HepG2 (cell line): ENCODE results near the gene CFAP54. TPM values are rescaled to one million over a fixed set of nuclear protein-coding genes. Genes with fewer than 3 reads are reported as not detected.

Source experiments
- CREB1 ChIP-seq, 2 experiments: fragments of 450-650 bp in 1 of 2; IDR thresholded peaks; 2 replicates each; pipeline ENCODE4 v1.6.1; 2016 to 2017; ENCODE audit warnings: control low read depth in 1 of 2, mild to moderate bottlenecking in 1 of 2, missing compliant biosample characterization in 1 of 2, missing genetic modification characterization in 1 of 2
- FOXM1 ChIP-seq: sonication (generic); formaldehyde crosslinking; IDR thresholded peaks from 2 replicates; pipeline ENCODE4 v1.5.0; 2020; ENCODE audit warnings: missing genetic modification reagents
- GFI1 ChIP-seq: sonication (generic); formaldehyde crosslinking; IDR thresholded peaks from 2 replicates; pipeline ENCODE4 v1.5.0; 2020; ENCODE audit warnings: missing genetic modification reagents, mild to moderate bottlenecking, borderline replicate concordance
- GLI4 ChIP-seq: sonication (generic); formaldehyde crosslinking; IDR thresholded peaks from 2 replicates; pipeline ENCODE4 v1.5.1; 2020; ENCODE audit warnings: missing genetic modification reagents, mild to moderate bottlenecking, moderate library complexity, borderline replicate concordance
- GMEB1 ChIP-seq: sonication (generic); formaldehyde crosslinking; IDR thresholded peaks from 2 replicates; pipeline ENCODE4 v1.5.1; 2020; ENCODE audit warnings: missing genetic modification reagents, mild to moderate bottlenecking, borderline replicate concordance
- PHB2 ChIP-seq: fragments of 450-650 bp; IDR thresholded peaks from 2 replicates; pipeline ENCODE4 v1.6.1; 2018; ENCODE audit not compliant: partially characterized antibody
- RBAK ChIP-seq: sonication (generic); formaldehyde crosslinking; IDR thresholded peaks from 2 replicates; pipeline ENCODE4 v1.5.1; 2020; ENCODE audit warnings: mild to moderate bottlenecking, missing genetic modification reagents
- RCOR2 ChIP-seq: IDR thresholded peaks from 2 replicates; pipeline ENCODE4 v1.6.1; 2016; ENCODE audit warnings: missing biosample characterization, missing genetic modification reagents
- THAP11 ChIP-seq: IDR thresholded peaks from 2 replicates; pipeline ENCODE4 v1.6.1; 2016; ENCODE audit warnings: missing biosample characterization, missing genetic modification reagents
- THRA ChIP-seq: sonication (generic); formaldehyde crosslinking; IDR thresholded peaks from 2 replicates; pipeline ENCODE4 v1.4.0; 2020; ENCODE audit warnings: missing genetic modification reagents, borderline replicate concordance
- ZBED4 ChIP-seq: sonication (generic); formaldehyde crosslinking; IDR thresholded peaks from 2 replicates; pipeline ENCODE4 v1.4.0; 2020; ENCODE audit warnings: missing genetic modification reagents, borderline replicate concordance
- ZBTB42 ChIP-seq: sonication (generic); formaldehyde crosslinking; IDR thresholded peaks from 2 replicates; pipeline ENCODE4 v1.5.0; 2020; ENCODE audit warnings: mild to moderate bottlenecking, missing genetic modification reagents
- ZBTB49 ChIP-seq: sonication (generic); formaldehyde crosslinking; IDR thresholded peaks from 2 replicates; pipeline ENCODE4 v1.4.0; 2020; ENCODE audit warnings: missing genetic modification reagents, borderline replicate concordance
- ZFY ChIP-seq: sonication (generic); formaldehyde crosslinking; IDR thresholded peaks from 2 replicates; pipeline ENCODE4 v1.4.0; 2020; ENCODE audit warnings: missing genetic modification reagents
- ZKSCAN8 ChIP-seq: IDR thresholded peaks from 2 replicates; pipeline ENCODE4 v1.6.1; 2016; ENCODE audit warnings: borderline replicate concordance, missing genetic modification reagents, missing compliant biosample characterization
- ZNF101 ChIP-seq: sonication (generic); formaldehyde crosslinking; IDR thresholded peaks from 2 replicates; pipeline ENCODE4 v1.4.0; 2020; ENCODE audit warnings: mild to moderate bottlenecking, low read depth, missing genetic modification reagents, borderline replicate concordance
- ZNF20 ChIP-seq: sonication (generic); formaldehyde crosslinking; IDR thresholded peaks from 2 replicates; pipeline ENCODE4 v1.4.0; 2020; ENCODE audit warnings: mild to moderate bottlenecking, moderate library complexity, missing genetic modification reagents
- ZNF343 ChIP-seq: sonication (generic); formaldehyde crosslinking; IDR thresholded peaks from 2 replicates; pipeline ENCODE4 v1.4.0; 2020; ENCODE audit warnings: mild to moderate bottlenecking, missing genetic modification reagents
- ZNF569 ChIP-seq: sonication (generic); formaldehyde crosslinking; IDR thresholded peaks from 2 replicates; pipeline ENCODE4 v1.5.0; 2020; ENCODE audit warnings: mild to moderate bottlenecking, missing genetic modification reagents, moderate library complexity, borderline replicate concordance
- polyA plus RNA-seq, 8 experiments: library from polyadenylated mRNA; depleted of rRNA in 3 of 8; stranded (reverse) in 7 of 8; unstranded in 1 of 8; fragments of >200 nt; fragmentation: Illumina TruSeq in 4 of 8; extraction: Trizol in 4 of 8; gene quantifications; 2 replicates each; pipeline versions ENCODE4 v1.2.1 to v1.2.3, GENCODE V29; 2011 to 2016; ENCODE audit warnings: low read depth in 4 of 8, missing spikeins in 1 of 8, mixed read lengths in 1 of 8; ENCODE audit not compliant: insufficient read depth in 1 of 8
- total RNA-seq, 5 experiments: library from RNA; depleted of rRNA; stranded (reverse); fragments of >200 nt; fragmentation: Illumina TruSeq; extraction: Trizol; gene quantifications; 2 replicates each; pipeline ENCODE4 v1.2.3, GENCODE V29; 2016; ENCODE audit warnings: low read depth in 1 of 5

CFAP54 gene
- total and polyA plus RNA-seq, 2 of the 13 experiments (the other 11 are each of a cell fraction or from before 2014, with no cell fraction given): not detected

- TF ChIP-seq GMEB1 (CRISPR knock-in tag) (peak; percentile 85), ZKSCAN8 (CRISPR knock-in tag) (0 out of 2 replicates have a peak, but pooled peaks have one; percentile 17), THAP11 (CRISPR knock-in tag) (peak; percentile 83), PHB2 (no peak), ZNF20 (no peak), ZNF569 (no peak), THRA (CRISPR knock-in tag) (0 out of 2 replicates have a peak, but pooled peaks have one; percentile 43), RBAK (CRISPR knock-in tag) (no peak), FOXM1 (CRISPR knock-in tag) (no peak), GLI4 (CRISPR knock-in tag) (peak; percentile 62; the same call in 1 of the 2 replicates), ZBTB42 (CRISPR knock-in tag) (no peak), ZBTB49 (CRISPR knock-in tag) (no peak), ZBED4 (no peak; the same call in 1 of the 2 replicates), ZFY (peak; percentile 84), ZNF343 (peak; percentile 18; the same call in 1 of the 2 replicates), CREB1 (IDR thresholded peaks at IDR 0.05) (peak; percentile 99), CREB1 (CRISPR knock-in tag; IDR thresholded peaks at IDR 0.05) (peak; percentile 96), ZNF101 (CRISPR knock-in tag) (no peak), RCOR2 (CRISPR knock-in tag) (peak; percentile 74), GFI1 (CRISPR knock-in tag) (peak; percentile 50; the same call in 1 of the 2 replicates)
Measured at GRCh38 chr12:96906849-96907670, 417.7 kb downstream of the CFAP54 start, which contains the start of gene NEDD1 (continued).
